Measurements from ENCODE around the gene KLHL6. TPM values are rescaled to one million over a fixed set of nuclear protein-coding genes. Genes with fewer than 3 reads are reported as not detected.
A peak's percentile ranks its signal among the peaks of the same experiment; 100 is the strongest.
"Not testable (repeated sequence)": the region's sequence is repeated elsewhere in the genome, so short reads cannot be mapped to it uniquely, and the experiment has no call there.

KLHL6 gene
- total RNA-seq, 1 experiment from 2014 or later: not detected

- DNase-seq (ENCODE audit: low read depth): no peak
Observed at GRCh38 chr3:183487016-183487415, 68.5 kb downstream of the KLHL6 start.

DNA sequence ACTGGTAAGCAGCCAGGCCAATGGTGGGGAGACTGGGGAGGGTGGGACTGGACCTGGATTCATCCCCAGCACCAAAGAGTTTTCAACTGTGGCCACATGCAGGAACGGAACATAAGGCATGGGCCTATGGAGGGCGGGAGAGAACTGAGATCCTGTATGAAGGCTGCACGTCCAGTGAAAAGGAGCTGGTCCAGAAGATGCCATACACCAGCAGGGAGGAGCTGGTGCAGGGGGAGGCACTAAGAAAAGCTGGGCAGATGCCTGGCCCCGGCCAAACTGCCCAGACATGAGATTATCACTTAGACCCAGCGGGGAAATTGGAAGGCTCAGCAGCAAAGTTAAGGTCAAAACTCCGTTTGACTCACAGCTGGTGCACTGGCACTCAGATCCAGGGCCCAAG lies 69.0 kb downstream of the KLHL6 start:
- no peak for DNase-seq (ENCODE audit: low read depth)

DNA sequence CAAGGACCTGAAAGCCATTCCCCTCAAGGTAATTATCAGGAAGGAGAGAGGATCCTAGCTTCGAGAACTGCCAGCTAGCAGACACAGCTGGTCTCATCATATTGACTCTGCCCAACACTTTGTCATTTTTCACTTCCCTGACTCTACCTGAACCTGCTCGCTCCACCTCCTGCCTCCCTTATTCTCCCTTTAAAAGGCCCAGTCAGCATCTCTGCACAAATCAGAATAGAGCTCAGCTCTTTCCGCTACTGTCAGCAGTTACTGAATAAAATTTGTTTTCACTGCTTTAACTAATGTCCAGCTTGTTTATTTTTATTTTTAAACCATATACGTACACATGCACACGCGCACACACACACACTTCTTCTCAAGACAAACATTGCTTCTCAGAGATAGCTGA lies 69.9 kb downstream of the KLHL6 start:
- no peak for DNase-seq (ENCODE audit: low read depth)

GRCh38 chr3:183485093-183485492 lies 70.4 kb downstream of the KLHL6 start:
- DNase-seq (ENCODE audit: low read depth): no peak

DNA sequence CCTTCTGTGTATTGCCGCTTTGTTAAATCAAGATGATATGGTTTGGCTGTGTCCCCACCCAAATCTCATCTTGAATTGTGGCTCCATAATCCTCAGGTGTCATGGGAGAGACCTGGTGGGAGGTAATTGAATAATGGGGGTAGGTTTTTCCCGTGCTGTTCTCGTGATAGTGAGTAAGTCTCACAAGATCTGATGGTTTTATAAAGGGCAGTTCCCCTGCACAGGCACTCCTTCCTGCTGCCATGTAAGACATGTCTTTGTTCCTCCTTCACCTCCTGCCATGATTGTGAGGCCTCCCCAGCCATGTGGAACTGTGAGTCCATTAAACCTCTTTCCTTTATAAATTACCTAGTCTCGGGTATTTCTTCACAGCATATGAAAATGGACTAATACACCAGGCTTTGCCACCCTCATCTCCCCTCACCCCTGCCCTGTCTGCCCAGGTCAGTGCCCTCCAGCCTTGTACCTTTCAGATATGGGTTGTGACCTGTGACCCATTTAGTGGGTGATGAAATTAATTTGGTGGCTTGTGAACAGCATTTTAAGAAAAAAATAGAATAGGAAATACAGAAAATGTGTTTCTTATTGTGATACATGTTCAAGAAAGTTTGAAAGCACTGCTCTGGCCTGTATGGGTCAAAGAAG lies 71.0 kb downstream of the KLHL6 start:
- DNase-seq (ENCODE audit: low read depth): no peak

DNA sequence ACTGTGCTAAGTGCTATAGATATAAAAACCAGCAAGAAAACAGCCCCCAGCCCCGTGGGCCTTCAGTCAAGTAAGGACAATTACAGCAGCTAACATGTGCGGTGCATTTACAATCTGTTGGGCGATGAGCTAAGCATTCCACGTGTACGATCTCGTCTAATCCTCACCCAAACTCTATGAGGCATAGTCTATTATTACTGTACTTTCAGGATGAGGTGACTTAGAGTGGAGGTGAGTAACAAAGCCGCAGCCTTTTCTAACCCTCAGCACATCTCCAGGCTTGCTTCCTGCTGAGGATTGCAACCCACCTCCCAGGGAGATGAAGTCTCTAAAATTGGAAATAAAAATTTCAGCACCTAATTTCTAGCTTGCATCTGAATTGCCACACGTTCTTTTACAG lies 73.9 kb downstream of the KLHL6 start:
- DNase-seq (ENCODE audit: low read depth): peak; percentile 64

DNA sequence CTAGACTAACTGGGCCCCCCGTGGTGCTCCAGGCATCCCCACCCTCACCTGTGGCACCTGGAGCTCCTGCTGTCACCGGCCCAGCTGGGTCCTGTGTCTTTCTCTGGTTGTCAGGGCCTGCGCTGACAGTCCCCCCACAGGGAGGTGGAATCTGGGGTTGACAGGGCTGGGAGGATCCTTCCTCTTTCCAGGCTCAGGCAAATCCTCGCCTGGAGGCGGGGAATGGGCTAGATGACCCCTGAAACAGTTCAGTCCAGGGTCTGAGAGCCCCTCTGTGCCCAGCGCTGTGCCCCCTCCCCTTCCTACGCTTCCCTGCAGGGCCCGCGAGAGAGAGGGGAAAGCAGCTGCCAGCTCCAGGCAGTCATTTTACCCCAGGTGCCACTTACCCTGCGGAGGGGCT lies 77.0 kb downstream of the KLHL6 start:
- DNase-seq (ENCODE audit: low read depth): no peak

DNA sequence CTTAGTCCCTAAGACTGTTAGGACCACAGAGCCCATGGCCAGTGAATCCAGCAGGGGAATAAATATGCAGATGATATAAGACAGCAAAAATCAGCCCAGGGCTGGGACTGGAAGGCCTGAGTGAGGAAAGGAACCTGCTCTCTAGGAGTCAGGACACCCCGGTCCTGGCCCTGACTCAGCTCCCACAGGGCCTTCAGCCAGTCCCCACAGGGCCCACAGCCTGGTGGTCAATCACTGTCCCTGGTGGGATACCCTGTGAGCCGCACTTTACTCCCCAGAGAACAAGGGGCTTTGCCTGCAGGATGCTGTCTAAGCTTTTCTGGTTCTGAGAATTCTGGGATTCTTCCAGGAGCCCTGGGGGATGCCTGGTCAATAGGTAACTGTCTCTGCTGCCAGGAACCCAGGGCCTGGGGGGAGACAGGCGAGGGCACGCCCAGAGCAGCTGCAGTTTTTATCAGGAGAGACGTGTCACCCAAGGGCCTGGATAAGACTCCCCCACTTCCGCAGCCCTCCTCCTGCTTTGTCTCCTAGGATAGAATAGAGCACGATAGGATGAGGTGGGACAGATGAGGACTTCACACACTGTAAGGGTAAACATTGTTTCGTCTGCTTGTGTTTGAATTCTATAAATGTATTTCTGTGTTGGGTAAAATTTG lies 77.6 kb downstream of the KLHL6 start:
- no peak for DNase-seq (ENCODE audit: low read depth)

- not testable (repeated sequence) for DNase-seq (ENCODE audit: low read depth)
Observed at GRCh38 chr3:183475764-183476162, 79.7 kb downstream of the KLHL6 start.

GRCh38 chr3:183475016-183475763 lies 80.3 kb downstream of the KLHL6 start:
- DNase-seq (ENCODE audit: low read depth): no peak

DNA sequence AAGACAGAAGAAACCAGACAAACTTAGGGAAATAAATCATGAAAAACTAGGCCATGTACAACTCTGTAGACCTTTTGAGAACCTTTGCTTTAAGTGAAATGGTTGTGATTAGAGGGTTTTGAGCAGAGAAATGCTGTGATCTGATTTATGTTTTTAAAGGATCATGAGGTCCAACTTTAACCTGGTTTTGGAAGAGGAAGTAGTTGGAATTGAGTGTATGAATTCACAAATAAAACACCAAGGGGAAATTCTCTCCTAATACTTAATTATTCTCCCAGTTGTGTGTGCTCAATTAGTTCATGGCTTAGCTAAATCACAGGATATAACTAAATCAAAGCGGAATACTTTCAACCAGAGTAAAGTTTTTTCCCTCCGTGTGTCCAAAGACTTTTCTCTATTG lies 81.5 kb downstream of the KLHL6 start:
- DNase-seq (ENCODE audit: low read depth): no peak

- DNase-seq (ENCODE audit: low read depth): no peak
Observed at GRCh38 chr3:183472155-183472554, 83.4 kb downstream of the KLHL6 start.

- no peak for DNase-seq (ENCODE audit: low read depth)
Observed at GRCh38 chr3:183468424-183468823, 87.1 kb downstream of the KLHL6 start.

GRCh38 chr3:183466575-183466974 lies 88.9 kb downstream of the KLHL6 start:
- DNase-seq (ENCODE audit: low read depth): no peak

DNA sequence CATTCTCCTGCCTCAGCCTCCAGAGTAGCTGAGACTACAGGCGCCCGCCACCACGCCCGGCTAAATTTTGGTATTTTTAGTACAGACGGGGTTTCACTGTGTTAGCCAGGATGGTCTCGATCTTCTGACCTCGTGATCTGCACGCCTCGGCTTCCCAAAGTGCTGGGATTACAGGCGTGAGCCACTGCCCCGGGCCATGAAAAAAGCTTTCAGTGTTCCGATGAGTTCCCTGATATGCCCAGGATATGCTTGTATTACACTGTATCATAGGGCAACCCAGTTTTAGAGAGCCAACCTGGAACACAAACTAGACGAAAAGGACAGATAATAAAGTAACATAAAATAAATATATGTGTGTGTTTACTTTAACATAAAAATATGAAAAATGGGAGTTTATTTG lies 89.8 kb downstream of the KLHL6 start:
- not testable (repeated sequence) for DNase-seq (ENCODE audit: low read depth)

GRCh38 chr3:183464480-183464879 lies 91.0 kb downstream of the KLHL6 start:
- DNase-seq (ENCODE audit: low read depth): no peak

DNA sequence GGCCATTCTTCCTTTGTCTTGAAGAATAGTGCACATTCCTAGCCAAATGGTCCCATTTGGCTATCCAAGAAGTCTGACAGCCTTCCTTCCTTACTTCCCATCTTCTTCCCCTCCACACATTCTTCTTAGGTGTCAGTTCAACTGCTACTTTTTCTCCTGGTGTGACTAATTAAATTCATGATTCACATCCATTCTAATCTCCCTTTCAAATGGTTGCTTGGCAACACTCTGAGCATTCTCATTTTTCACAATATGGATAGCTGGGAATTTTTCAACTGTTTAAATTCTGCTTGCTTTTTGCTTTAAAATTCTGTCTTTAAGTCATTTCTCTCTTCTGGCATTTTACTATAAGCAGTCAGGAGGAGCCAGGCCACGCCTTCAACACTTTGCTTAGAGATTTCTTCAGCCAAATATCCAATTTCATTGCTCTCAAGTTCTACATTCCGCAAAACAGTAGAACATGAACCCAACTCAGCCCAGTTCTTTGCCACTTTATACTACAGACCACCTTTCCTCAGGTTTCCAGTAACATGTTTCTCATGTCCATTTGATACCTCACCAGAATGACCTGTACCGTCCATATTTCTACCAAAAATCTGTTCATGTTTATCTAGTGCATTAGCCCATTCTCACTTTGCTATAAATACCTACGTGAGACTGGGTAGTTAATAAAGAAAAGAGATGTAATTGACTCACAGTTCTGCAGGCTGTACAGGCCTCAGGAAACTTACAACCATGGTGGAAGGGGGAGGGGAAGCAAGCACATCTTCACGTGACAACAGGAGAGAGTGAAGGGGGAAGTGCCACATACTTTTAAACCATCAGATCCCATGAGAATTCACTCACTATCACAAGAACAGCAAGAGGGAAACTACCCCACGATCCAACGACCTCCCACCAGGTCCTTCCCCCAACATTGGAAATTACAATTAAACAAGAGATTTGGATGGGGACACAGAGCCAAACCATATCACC lies 95.1 kb downstream of the KLHL6 start:
- peak; percentile 38 for DNase-seq (ENCODE audit: low read depth)

DNA sequence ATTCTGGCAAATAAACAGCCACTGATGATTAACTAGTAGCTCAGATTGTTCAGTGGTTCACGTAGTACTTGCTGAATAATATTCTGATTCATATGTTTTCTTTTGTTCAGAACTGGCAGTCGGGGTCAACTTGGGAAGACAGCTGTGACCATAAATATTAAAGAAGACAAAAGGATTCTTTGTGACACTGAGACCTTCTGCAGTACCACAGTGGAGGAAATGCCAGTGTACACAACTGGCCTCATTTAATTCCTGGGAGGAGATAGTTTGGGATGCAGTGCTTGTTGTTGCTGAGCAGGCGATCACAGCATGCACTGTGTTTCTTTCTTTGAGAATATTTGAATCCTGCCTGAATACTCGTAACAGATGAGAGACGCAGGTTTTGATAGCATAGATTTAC lies 100.4 kb downstream of the KLHL6 start:
- peak; percentile 11 for DNase-seq (ENCODE audit: low read depth)

DNA sequence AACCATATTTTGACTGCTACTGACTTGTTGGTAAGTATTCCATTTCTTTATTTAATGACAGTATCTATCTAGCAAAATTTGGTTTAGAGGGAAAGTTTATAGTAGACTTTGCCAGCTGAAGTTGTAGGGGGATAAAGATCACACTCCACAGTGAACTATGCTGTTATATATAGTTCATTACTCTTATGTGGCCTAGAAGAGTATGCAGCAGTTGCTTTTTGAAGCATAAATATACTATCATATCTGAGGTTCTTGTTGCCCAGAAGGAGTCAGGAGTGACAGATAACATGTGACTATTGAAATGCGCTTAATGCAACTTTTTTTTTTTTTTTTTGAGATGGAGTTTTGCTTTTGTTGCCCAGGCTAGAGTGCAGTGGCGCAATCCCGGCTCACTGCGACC lies 101.4 kb downstream of the KLHL6 start:
- DNase-seq (ENCODE audit: low read depth): no peak

GRCh38 chr3:183449791-183450190 lies 105.7 kb downstream of the KLHL6 start:
- DNase-seq (ENCODE audit: low read depth): no peak

DNA sequence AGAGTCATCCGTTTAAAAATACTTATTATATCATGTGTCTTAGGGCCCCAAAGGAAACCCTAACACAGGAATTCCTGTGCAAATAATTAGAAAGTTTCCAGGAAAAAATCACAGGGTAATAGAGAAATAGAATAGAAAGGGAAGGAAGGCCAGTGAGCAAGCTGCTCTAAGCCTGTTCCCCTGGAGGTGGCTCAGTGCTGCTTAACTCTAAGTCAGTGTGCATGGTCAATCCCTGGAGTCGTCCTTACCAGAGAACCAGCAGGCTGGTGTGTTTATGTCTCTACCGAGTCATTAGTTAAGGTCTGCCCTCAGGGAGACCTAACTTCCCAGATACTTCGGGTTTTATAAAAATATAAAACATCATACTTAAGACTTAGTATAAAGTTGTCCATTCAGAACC lies 106.1 kb downstream of the KLHL6 start:
- peak; percentile 29 for DNase-seq (ENCODE audit: low read depth)

Measured in Daoy (cell line).